GM12865 (cell line): ENCODE measurements around the gene CDH23.

Experiments
- DNase-seq: peaks from one replicate; pipeline ENCODE4 v3.0.0; 2010; ENCODE audit warnings: low read depth
- H3K4me3 ChIP-seq: 2 replicates; pipeline ENCODE4 v1.5.1; 2011; ENCODE audit warnings: mild to moderate bottlenecking, low read depth, low read length, control low read depth
- CTCF ChIP-seq: IDR thresholded peaks from 2 replicates; pipeline ENCODE4 v1.5.1; 2011; ENCODE audit warnings: low read length, control low read depth, low read depth, inconsistent platforms; ENCODE audit not compliant: insufficient read depth; ENCODE audit errors: missing control alignments

Gene CDH23

GRCh38 chr10:71648254-71648932, 251.7 kb downstream of the CDH23 start:
- TF ChIP-seq CTCF: no peak
- no peak overlapping the region for H3K4me3 ChIP-seq
- no peak for DNase-seq

- no peak overlapping the region for H3K4me3 ChIP-seq
- no peak for DNase-seq
- TF ChIP-seq CTCF: no peak
Observed at GRCh38 chr10:71648933-71649320, 252.2 kb downstream of the CDH23 start.

GRCh38 chr10:71649631-71650030, 252.9 kb downstream of the CDH23 start:
- H3K4me3 ChIP-seq: no peak overlapping the region
- DNase-seq: peak; percentile 21
- no peak for TF ChIP-seq CTCF

GRCh38 chr10:71650397-71650796, 253.7 kb downstream of the CDH23 start:
- no peak for TF ChIP-seq CTCF
- no peak for DNase-seq
- H3K4me3 ChIP-seq: no peak overlapping the region

- TF ChIP-seq CTCF: no peak
- H3K4me3 ChIP-seq: no peak overlapping the region
- no peak for DNase-seq
Observed at GRCh38 chr10:71651428-71651827, 254.7 kb downstream of the CDH23 start.

- H3K4me3 ChIP-seq: no peak overlapping the region
- TF ChIP-seq CTCF: no peak
- DNase-seq: no peak
Observed at GRCh38 chr10:71651928-71652327, 255.2 kb downstream of the CDH23 start.

- no peak for TF ChIP-seq CTCF
- no peak overlapping the region for H3K4me3 ChIP-seq
- no peak for DNase-seq
Observed at GRCh38 chr10:71653044-71653443, 256.3 kb downstream of the CDH23 start.
